Calu3 (cell line): ENCODE results near the gene RGS7BP. TPM values are rescaled to one million over a fixed set of nuclear protein-coding genes. Genes with fewer than 3 reads are reported as not detected.

Source experiments
- BruUV-seq: library from RNA; stranded (reverse); fragments of 400-500 nt; replicated peaks from 2 replicates; lab custom pipeline; 2021; lab: Mats Ljungman, UMichigan
- CTCF ChIA-PET: fragments of 300-600 bp; sonication (Branson Sonifier 250); formaldehyde crosslinking; loops from one replicate; lab custom pipeline; 2022; ENCODE audit warnings: antibody characterized with exemption; lab: Charles Lee
- DNase-seq: peaks from one replicate; pipeline ENCODE4 v3.0.0; 2022
- H3K27ac Mint-ChIP-seq: one replicate; pipeline ENCODE4 v1.8.0; 2022; ENCODE audit warnings: mixed read lengths; ENCODE audit not compliant: unreplicated experiment
- H3K27me3 Mint-ChIP-seq: one replicate; pipeline ENCODE4 v1.8.0; 2022; ENCODE audit warnings: mixed read lengths; ENCODE audit not compliant: unreplicated experiment
- H3K36me3 Mint-ChIP-seq: one replicate; pipeline ENCODE4 v1.8.0; 2022; ENCODE audit warnings: mild to moderate bottlenecking, moderate library complexity, mixed read lengths; ENCODE audit not compliant: insufficient read depth, unreplicated experiment
- H3K4me1 Mint-ChIP-seq: one replicate; pipeline ENCODE4 v1.8.0; 2022; ENCODE audit warnings: mild to moderate bottlenecking, low read depth, mixed read lengths; ENCODE audit not compliant: unreplicated experiment
- H3K4me3 Mint-ChIP-seq: one replicate; pipeline ENCODE4 v1.8.0; 2022; ENCODE audit warnings: mild to moderate bottlenecking, low read depth, moderate library complexity, mixed read lengths; ENCODE audit not compliant: unreplicated experiment
- H3K9me3 Mint-ChIP-seq: one replicate; pipeline ENCODE4 v1.8.0; 2022; ENCODE audit warnings: low read depth, mixed read lengths; ENCODE audit not compliant: unreplicated experiment
- CTCF ChIP-seq: fragments of 200-600 bp; IDR thresholded peaks from one replicate; pipeline ENCODE4 v1.8.0; 2022; ENCODE audit warnings: antibody characterized with exemption; ENCODE audit not compliant: unreplicated experiment
- intact Hi-C: fragments of 100-400 bp; cut with micrococcal nuclease; formaldehyde crosslinking; loops from one replicate; pipeline ENCODE4 v1.10.0; 2022; ENCODE audit not compliant: unreplicated experiment
- total RNA-seq: library from RNA; stranded (reverse); gene quantifications from 2 replicates; pipeline ENCODE4 v1.2.3, GENCODE V29; 2022

RGS7BP gene
- total RNA-seq, 1 experiment from 2014 or later, result not detected

GRCh38 chr5:64569858-64570257 lies 64.0 kb downstream of the RGS7BP start:
- H3K4me3 Mint-ChIP-seq, result no peak overlapping the region
- H3K9me3 Mint-ChIP-seq, result no peaks in the 10 kb centered on the region
- CTCF ChIA-PET, result no interaction called here
- no peak for DNase-seq
- no peak for TF ChIP-seq CTCF
- intact Hi-C loops, result loop anchor here (2.0 to 5.0 kb wide), 2 partner anchors 15 to 38 kb away; no protein-coding TSS in a partner anchor
- H3K27me3 Mint-ChIP-seq, result no peaks in the 10 kb centered on the region
- BruUV-seq, result no TSS peak
- no peak overlapping the region for H3K27ac Mint-ChIP-seq
- H3K4me1 Mint-ChIP-seq, result no peaks in the 10 kb centered on the region
- no peaks in the 10 kb centered on the region for H3K36me3 Mint-ChIP-seq

- H3K36me3 Mint-ChIP-seq, result no peaks in the 10 kb centered on the region
- H3K4me3 Mint-ChIP-seq, result no peak overlapping the region
- CTCF ChIA-PET, result no interaction called here
- intact Hi-C loops, result loop anchor here (2.0 kb wide), 1 partner anchor 16 kb away; no protein-coding TSS in a partner anchor
- no peaks in the 10 kb centered on the region for H3K9me3 Mint-ChIP-seq
- no TSS peak for BruUV-seq
- no peak overlapping the region for H3K27ac Mint-ChIP-seq
- H3K4me1 Mint-ChIP-seq, result no peaks in the 10 kb centered on the region
- no peaks in the 10 kb centered on the region for H3K27me3 Mint-ChIP-seq
- no peak for TF ChIP-seq CTCF
- DNase-seq, result no peak
Observed at GRCh38 chr5:64570395-64570996, 64.7 kb downstream of the RGS7BP start.

GRCh38 chr5:64575561-64575960 lies 69.7 kb downstream of the RGS7BP start:
- CTCF ChIA-PET, result no interaction called here
- Mint-ChIP-seq H3K4me3 (no peak overlapping the region), H3K4me1 (peaks cover 12% of the 10 kb centered on the region), H3K27me3 (peaks cover 12% of the 10 kb centered on the region), H3K36me3 (no peaks in the 10 kb centered on the region), H3K9me3 (no peaks in the 10 kb centered on the region), H3K27ac (no peak overlapping the region)
- BruUV-seq, result no TSS peak
- no peak for DNase-seq
- TF ChIP-seq CTCF, result no peak
- intact Hi-C loops, result no loop called here

- BruUV-seq, result no TSS peak
- CTCF ChIA-PET, result no interaction called here
- Mint-ChIP-seq H3K9me3 (no peaks in the 10 kb centered on the region), H3K36me3 (no peaks in the 10 kb centered on the region), H3K27ac (no peak overlapping the region), H3K27me3 (peaks cover 12% of the 10 kb centered on the region), H3K4me3 (no peak overlapping the region), H3K4me1 (peaks cover 12% of the 10 kb centered on the region)
- intact Hi-C loops, result no loop called here
- DNase-seq, result no peak
- TF ChIP-seq CTCF, result no peak
Observed at GRCh38 chr5:64576250-64576649, 70.4 kb downstream of the RGS7BP start.
